HG03571 (cell line): ENCODE results near the gene HELZ2.
"Not testable (repeated sequence)": the region's sequence is repeated elsewhere in the genome, so short reads cannot be mapped to it uniquely, and the experiment has no call there.

Source experiments
- ATAC-seq: cut with Tn5 transposase; IDR thresholded peaks from one replicate; pipeline ENCODE4 v1.9.1; 2021; ENCODE audit not compliant: unreplicated experiment

HELZ2 gene, protein sequence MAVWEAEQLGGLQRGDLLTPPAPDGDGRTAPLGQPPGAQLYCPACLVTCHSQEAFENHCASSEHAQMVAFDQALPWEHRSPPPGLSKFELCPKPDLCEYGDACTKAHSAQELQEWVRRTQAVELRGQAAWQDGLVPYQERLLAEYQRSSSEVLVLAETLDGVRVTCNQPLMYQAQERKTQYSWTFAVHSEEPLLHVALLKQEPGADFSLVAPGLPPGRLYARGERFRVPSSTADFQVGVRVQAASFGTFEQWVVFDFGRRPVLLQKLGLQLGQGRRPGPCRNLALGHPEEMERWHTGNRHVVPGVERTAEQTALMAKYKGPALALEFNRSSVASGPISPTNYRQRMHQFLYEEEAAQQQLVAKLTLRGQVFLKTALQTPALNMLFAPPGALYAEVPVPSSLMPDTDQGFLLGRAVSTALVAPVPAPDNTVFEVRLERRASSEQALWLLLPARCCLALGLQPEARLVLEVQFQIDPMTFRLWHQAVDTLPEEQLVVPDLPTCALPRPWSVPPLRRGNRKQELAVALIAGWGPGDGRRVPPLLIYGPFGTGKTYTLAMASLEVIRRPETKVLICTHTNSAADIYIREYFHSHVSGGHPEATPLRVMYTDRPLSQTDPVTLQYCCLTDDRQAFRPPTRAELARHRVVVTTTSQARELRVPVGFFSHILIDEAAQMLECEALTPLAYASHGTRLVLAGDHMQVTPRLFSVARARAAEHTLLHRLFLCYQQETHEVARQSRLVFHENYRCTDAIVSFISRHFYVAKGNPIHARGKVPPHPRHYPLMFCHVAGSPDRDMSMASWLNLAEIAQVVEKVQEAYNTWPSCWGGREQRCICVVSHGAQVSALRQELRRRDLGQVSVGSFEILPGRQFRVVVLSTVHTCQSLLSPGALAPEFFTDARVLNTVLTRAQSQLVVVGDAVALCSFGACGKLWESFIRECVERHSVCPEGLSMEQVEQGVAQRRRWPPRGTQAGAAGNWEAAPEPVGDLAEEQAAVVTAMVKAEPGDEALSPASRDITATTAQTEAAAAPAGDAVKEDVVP (N-terminal part only)

GRCh38 chr20:63574156-63574828 is at the start of gene HELZ2:
HELZ2 (minus strand) TSS chr20:63574239; CDS start chr20:63572385, 1,854 bp downstream.
- no peak for ATAC-seq

- ATAC-seq = no peak
Observed at GRCh38 chr20:63622732-63623131, 48.7 kb upstream of the HELZ2 start.

- ATAC-seq = no peak
Observed at GRCh38 chr20:63622096-63622495, 48.1 kb upstream of the HELZ2 start.

GRCh38 chr20:63620991-63621390 is 47.0 kb upstream of the HELZ2 start:
- no peak for ATAC-seq

- ATAC-seq = no peak
Observed at GRCh38 chr20:63619505-63619904, 45.5 kb upstream of the HELZ2 start.

GRCh38 chr20:63619086-63619485 is 45.0 kb upstream of the HELZ2 start:
- no peak for ATAC-seq

- no peak for ATAC-seq
Observed at GRCh38 chr20:63618291-63618980, 44.4 kb upstream of the HELZ2 start.

DNA sequence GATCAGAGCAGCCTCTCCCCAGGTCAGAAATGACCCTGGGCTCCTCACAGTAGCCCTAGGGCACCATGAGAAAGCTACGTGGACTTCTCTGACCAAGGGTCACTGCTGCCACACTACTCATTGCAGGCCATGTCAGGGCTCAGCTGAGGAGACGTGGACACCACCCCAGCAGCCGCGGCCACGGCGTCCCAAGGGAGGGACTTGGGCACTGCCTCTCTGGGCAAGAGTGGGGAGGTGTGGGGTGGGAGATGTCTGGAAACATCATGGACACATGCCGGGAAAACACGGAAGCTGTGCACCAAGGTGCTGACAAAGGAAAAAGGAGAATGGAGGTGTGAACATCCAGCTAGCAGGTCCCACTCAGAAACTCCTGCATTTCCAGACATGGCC is 43.8 kb upstream of the HELZ2 start:
- ATAC-seq = no peak

- ATAC-seq = no peak
Observed at GRCh38 chr20:63617092-63617875, 43.2 kb upstream of the HELZ2 start.

DNA sequence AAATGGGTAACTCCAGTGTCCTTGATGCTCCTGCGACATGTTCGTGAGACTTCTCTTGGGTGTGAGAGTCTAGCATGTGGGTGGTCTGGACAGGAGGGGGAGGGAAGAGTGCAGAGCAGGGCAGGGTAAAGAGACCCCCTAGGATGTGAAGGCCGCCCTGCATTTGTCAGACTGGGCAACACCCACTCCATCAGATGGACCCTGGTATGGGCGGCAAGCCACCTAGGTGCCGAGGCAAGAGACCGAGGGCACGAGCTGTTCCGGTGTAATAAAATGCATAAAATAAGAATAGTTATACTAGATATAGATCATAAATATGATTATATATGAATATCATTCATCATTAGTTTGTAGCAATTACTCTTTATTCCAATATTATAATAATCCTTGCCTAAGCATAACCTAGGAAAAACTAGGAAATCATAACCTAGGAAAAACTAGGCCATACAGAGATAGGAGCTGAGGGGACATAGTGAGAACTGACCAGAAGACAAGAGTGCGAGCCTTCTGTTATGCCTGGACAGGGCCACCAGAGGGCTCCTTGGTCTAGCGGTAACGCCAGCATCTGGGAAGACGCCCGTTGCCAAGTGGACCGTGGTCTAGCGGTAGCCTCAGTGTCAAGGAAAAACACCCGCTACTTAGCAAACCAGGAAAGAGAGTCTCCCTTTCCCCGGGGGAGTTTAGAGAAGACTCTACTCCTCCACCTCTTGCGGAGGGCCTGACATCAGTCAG is 40.0 kb upstream of the HELZ2 start:
- not testable (repeated sequence) for ATAC-seq

GRCh38 chr20:63612276-63612931 is 38.4 kb upstream of the HELZ2 start:
- ATAC-seq = no peak

- no peak for ATAC-seq
Observed at GRCh38 chr20:63611646-63612045, 37.6 kb upstream of the HELZ2 start.

GRCh38 chr20:63610581-63611435 is 36.8 kb upstream of the HELZ2 start:
- ATAC-seq = no peak

GRCh38 chr20:63606686-63607085 is 32.6 kb upstream of the HELZ2 start:
- no peak for ATAC-seq

DNA sequence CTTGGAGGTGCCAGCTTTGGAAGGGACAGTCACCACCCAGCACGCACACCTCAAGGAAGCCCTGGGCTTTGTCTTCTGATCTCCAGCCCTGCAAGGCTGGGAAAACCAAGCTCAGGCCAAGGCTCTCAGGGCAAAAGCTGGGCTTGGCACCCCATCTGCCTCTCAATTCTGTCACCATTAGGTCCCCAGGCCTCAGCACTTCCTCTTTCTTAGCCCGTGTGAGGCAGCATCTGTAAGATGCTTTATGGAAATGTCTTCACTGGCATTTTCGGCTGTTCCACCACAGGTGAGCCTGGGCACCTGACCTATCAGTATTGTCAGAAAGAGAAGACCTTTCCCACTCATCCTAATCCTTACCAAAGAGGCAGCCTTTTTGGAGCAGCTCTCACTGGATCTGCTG is 28.3 kb upstream of the HELZ2 start:
- ATAC-seq = no peak

DNA sequence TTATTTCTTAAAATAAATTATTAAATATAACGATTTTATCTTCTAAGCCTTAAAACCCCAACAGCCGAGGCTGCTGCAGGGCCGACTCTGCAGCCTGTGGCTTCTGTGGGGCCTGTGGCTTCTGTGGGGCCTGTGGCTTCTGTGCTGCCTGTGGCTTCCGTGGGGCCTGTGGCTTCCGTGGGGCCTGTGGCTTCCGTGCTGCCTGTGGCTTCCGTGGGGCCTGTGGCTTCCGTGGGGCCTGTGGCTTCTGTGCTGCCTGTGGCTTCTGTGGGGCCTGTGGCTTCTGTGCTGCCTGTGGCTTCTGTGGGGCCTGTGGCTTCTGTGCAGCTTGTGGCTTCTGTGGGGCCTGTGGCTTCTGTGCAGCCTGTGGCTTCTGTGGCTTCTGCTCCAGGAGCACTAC is 27.6 kb upstream of the HELZ2 start:
- not testable (repeated sequence) for ATAC-seq

- ATAC-seq = no peak
Observed at GRCh38 chr20:63599396-63600050, 25.5 kb upstream of the HELZ2 start.
